K562 (cell line): ENCODE results near the gene AHCYL2. TPM values are rescaled to one million over a fixed set of nuclear protein-coding genes. Genes with fewer than 3 reads are reported as not detected.

ENCODE experiments used
- CBX3 ChIP-seq, 2 experiments: IDR thresholded peaks; 1 replicate in 1 of 2; 2 replicates in 1 of 2; pipeline ENCODE4 v1.6.1; 2012; ENCODE audit warnings: inconsistent platforms in 2 of 2, low read length in 2 of 2, borderline replicate concordance in 1 of 2, control low read depth in 1 of 2
- ERF ChIP-seq: fragments of 450-650 bp; formaldehyde crosslinking; IDR thresholded peaks from 2 replicates; pipeline ENCODE4 v1.4.0; 2020; ENCODE audit warnings: mild to moderate bottlenecking, mixed read lengths
- ESRRB ChIP-seq: fragments of 250-450 bp; sonication (Bioruptor Pico); IDR thresholded peaks from 2 replicates; pipeline ENCODE4 v1.5.0; 2020; ENCODE audit warnings: mild to moderate bottlenecking, moderate library complexity, borderline replicate concordance
- ETV1 ChIP-seq: fragments of 450-650 bp; conservative IDR thresholded peaks from 2 replicates; pipeline ENCODE4 v1.6.1; 2016; ENCODE audit warnings: missing genetic modification characterization, control low read depth, low read depth, missing compliant biosample characterization
- ETV5 ChIP-seq: sonication (generic); formaldehyde crosslinking; IDR thresholded peaks from 2 replicates; pipeline ENCODE4 v1.4.0; 2020; ENCODE audit warnings: low read depth, mild to moderate bottlenecking, missing genetic modification reagents
- HEY1 ChIP-seq: fragments of 250-450 bp; sonication (Bioruptor Pico); IDR thresholded peaks from 2 replicates; pipeline ENCODE4 v1.5.0; 2020; ENCODE audit warnings: mild to moderate bottlenecking, moderate library complexity, borderline replicate concordance
- NCOA4 ChIP-seq: fragments of 450-650 bp; IDR thresholded peaks from 2 replicates; pipeline ENCODE4 v1.6.1; 2018; ENCODE audit warnings: mild to moderate bottlenecking; ENCODE audit not compliant: partially characterized antibody
- PPARD ChIP-seq: fragments of 250-450 bp; sonication (Bioruptor Pico); IDR thresholded peaks from 2 replicates; pipeline ENCODE4 v1.8.0; 2022; ENCODE audit warnings: inconsistent platforms, mild to moderate bottlenecking, moderate library complexity
- RCOR1 ChIP-seq, 2 experiments: IDR thresholded peaks; 2 replicates each; pipeline ENCODE4 v1.6.1; 2012; ENCODE audit warnings: low read depth in 2 of 2, low read length in 2 of 2, borderline replicate concordance in 1 of 2, improper control_type of control experiment in 1 of 2
- TOE1 ChIP-seq, 2 experiments: fragments of 450-650 bp in 1 of 2; sonication (generic) in 1 of 2; formaldehyde crosslinking in 1 of 2; IDR thresholded peaks; 2 replicates each; pipeline versions ENCODE4 v1.7.1 to v1.8.0; 2016 to 2022; ENCODE audit warnings: borderline replicate concordance in 2 of 2, mild to moderate bottlenecking in 2 of 2, antibody characterized with exemption in 1 of 2, inconsistent platforms in 1 of 2, low read depth in 1 of 2, missing genetic modification reagents in 1 of 2, moderate library complexity in 1 of 2
- ZBTB17 ChIP-seq: fragments of 450-650 bp; formaldehyde crosslinking; IDR thresholded peaks from 2 replicates; pipeline ENCODE4 v1.4.0; 2020; ENCODE audit warnings: mild to moderate bottlenecking
- ZNF124 ChIP-seq: sonication (generic); formaldehyde crosslinking; IDR thresholded peaks from 2 replicates; pipeline ENCODE4 v1.8.1; 2022; ENCODE audit warnings: missing genetic modification reagents
- ZNF316 ChIP-seq: fragments of 450-650 bp; IDR thresholded peaks from 2 replicates; pipeline ENCODE4 v1.6.1; 2016
- polyA plus RNA-seq, 8 experiments: library from polyadenylated mRNA; depleted of rRNA in 4 of 8; stranded (reverse) in 5 of 8; unstranded in 3 of 8; fragments of >200 nt; fragmentation: Nextera tagmentation in 2 of 8; fragmentation: Illumina TruSeq in 1 of 8; extraction: Ambion mirVana in 2 of 8; extraction: Trizol in 1 of 8; gene quantifications; 2 replicates each; pipeline versions ENCODE4 v1.2.1 to v1.2.3, GENCODE V29; 2011 to 2014; ENCODE audit warnings: inconsistent platforms in 1 of 8, missing spikeins in 1 of 8
- total RNA-seq, 7 experiments: library from RNA; depleted of rRNA in 6 of 7; stranded (reverse); fragments of >200 nt in 6 of 7; fragmentation: Illumina TruSeq in 2 of 7; extraction: Trizol in 2 of 7; gene quantifications; 2 replicates each; pipeline versions ENCODE4 v1.2.1 to v1.2.3, GENCODE V29; 2011 to 2021; ENCODE audit warnings: low replicate concordance in 1 of 7
- TF ChIP-seq, protein P1 (sequence below): fragments of 450-650 bp; IDR thresholded peaks from 2 replicates; pipeline ENCODE4 v1.6.1; 2014; ENCODE audit warnings: low read depth, mild to moderate bottlenecking, moderate library complexity, borderline replicate concordance
- TF ChIP-seq, protein P2 (sequence below), 2 experiments: fragments of 450-650 bp in 1 of 2; sonication (generic) in 1 of 2; formaldehyde crosslinking in 1 of 2; IDR thresholded peaks; 2 replicates each; pipeline versions ENCODE4 v1.7.1 to v1.9.0; 2016 to 2022; ENCODE audit warnings: inconsistent platforms in 1 of 2, mild to moderate bottlenecking in 1 of 2, missing genetic modification reagents in 1 of 2

AHCYL2 gene
- total and polyA plus RNA-seq, 9 of the 15 experiments (the other 6 are each of a cell fraction or from before 2014, with no cell fraction given): 0.93 to 10.5 (median 5.2) TPM

DNA sequence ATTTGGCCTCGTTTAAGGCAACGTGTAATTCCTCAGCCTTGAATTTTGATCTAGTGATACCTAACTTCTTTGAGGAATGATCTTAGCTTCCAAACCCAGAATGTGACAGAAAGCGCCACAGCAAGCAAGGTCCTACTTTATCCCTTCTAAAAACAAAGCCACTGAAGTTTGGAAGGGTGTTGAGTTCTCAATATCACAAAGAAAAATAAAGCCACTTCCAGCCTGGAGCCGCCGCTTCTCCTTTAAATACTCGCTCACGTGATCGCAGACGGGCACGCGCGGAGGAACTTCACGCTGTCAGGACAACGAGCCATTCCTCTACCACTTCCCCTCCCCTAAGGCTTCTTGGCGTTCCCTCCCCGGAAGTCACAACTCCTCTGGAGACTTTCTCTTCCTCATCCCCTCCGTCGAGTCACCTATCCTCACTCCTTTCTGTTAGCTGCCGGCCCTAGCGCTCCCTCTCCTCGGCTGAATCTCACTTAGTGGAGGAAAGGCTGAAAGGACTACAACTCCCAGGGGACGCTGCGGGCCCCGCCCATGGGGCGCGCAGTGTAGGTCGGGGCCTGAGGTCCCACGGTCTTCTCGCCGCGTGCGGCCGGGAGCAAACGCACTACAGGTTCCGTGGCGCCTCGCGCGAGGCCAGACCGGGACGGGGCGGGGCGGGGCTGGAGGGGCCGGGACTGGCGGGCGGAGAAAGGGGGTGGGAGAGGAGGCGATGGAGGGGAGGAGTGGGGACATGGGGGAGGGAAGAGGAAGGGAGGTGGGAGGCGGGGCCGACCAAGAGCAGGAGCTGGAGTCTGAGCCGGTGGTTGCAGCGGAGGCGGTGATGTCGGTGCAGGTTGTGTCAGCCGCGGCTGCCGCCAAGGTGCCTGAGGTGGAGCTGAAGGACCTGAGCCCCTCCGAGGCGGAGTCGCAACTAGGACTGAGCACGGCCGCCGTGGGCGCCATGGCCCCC lies at the start of gene AHCYL2 (continued):
- TF ChIP-seq RCOR1 (IDR thresholded peaks at IDR 0.05; ENCODE audit: borderline replicate concordance in 1 of 2, low read depth in 2 of 2, low read length in 2 of 2) (peak in 1 of 2 experiments; percentile 78; a peak in 2 of 4 replicates), PPARD (no peak), ZBTB17 (CRISPR knock-in tag) (peak; percentile 81; the same call in 1 of the 2 replicates), ERF (CRISPR knock-in tag) (peak; percentile 64), ESRRB (CRISPR knock-in tag) (no peak), ZNF316 (no peak), ZNF124 (no peak), ETV5 (CRISPR knock-in tag) (peak; percentile 78; the same call in 1 of the 2 replicates), HEY1 (0 out of 2 replicates have a peak, but pooled peaks have one; percentile 40), NCOA4 (no peak), TOE1 (IDR thresholded peaks at IDR 0.05; ENCODE audit: borderline replicate concordance) (peak; percentile 99), TOE1 (CRISPR knock-in tag; IDR thresholded peaks at IDR 0.05; ENCODE audit: borderline replicate concordance, low read depth) (peak; percentile 60; the same call in 1 of the 2 replicates), ETV1 (tag) (peak; percentile 97), CBX3 (IDR thresholded peaks at IDR 0.05; ENCODE audit: borderline replicate concordance in 1 of 2, low read length in 2 of 2) (peak in 1 of 2 experiments; percentile 91; a peak in 1 of 3 replicates)
- TF ChIP-seq, protein P1, sequence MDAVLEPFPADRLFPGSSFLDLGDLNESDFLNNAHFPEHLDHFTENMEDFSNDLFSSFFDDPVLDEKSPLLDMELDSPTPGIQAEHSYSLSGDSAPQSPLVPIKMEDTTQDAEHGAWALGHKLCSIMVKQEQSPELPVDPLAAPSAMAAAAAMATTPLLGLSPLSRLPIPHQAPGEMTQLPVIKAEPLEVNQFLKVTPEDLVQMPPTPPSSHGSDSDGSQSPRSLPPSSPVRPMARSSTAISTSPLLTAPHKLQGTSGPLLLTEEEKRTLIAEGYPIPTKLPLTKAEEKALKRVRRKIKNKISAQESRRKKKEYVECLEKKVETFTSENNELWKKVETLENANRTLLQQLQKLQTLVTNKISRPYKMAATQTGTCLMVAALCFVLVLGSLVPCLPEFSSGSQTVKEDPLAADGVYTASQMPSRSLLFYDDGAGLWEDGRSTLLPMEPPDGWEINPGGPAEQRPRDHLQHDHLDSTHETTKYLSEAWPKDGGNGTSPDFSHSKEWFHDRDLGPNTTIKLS: peak; percentile 97
- TF ChIP-seq, protein P2, sequence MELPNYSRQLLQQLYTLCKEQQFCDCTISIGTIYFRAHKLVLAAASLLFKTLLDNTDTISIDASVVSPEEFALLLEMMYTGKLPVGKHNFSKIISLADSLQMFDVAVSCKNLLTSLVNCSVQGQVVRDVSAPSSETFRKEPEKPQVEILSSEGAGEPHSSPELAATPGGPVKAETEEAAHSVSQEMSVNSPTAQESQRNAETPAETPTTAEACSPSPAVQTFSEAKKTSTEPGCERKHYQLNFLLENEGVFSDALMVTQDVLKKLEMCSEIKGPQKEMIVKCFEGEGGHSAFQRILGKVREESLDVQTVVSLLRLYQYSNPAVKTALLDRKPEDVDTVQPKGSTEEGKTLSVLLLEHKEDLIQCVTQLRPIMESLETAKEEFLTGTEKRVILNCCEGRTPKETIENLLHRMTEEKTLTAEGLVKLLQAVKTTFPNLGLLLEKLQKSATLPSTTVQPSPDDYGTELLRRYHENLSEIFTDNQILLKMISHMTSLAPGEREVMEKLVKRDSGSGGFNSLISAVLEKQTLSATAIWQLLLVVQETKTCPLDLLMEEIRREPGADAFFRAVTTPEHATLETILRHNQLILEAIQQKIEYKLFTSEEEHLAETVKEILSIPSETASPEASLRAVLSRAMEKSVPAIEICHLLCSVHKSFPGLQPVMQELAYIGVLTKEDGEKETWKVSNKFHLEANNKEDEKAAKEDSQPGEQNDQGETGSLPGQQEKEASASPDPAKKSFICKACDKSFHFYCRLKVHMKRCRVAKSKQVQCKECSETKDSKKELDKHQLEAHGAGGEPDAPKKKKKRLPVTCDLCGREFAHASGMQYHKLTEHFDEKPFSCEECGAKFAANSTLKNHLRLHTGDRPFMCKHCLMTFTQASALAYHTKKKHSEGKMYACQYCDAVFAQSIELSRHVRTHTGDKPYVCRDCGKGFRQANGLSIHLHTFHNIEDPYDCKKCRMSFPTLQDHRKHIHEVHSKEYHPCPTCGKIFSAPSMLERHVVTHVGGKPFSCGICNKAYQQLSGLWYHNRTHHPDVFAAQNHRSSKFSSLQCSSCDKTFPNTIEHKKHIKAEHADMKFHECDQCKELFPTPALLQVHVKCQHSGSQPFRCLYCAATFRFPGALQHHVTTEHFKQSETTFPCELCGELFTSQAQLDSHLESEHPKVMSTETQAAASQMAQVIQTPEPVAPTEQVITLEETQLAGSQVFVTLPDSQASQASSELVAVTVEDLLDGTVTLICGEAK (IDR thresholded peaks at IDR 0.05): peak; percentile 93
- TF ChIP-seq, protein P2 (CRISPR knock-in tag; IDR thresholded peaks at IDR 0.05): no peak
